HG03354 (cell line): Measurements from ENCODE around the gene KCTD17.
"Not testable (repeated sequence)": the region's sequence is repeated elsewhere in the genome, so short reads cannot be mapped to it uniquely, and the experiment has no call there.

Source experiments
- ATAC-seq: cut with Tn5 transposase; IDR thresholded peaks from one replicate; pipeline ENCODE4 v1.9.1; 2021; ENCODE audit warnings: mild to moderate bottlenecking; ENCODE audit not compliant: unreplicated experiment, poor library complexity, severe bottlenecking

Gene KCTD17

DNA sequence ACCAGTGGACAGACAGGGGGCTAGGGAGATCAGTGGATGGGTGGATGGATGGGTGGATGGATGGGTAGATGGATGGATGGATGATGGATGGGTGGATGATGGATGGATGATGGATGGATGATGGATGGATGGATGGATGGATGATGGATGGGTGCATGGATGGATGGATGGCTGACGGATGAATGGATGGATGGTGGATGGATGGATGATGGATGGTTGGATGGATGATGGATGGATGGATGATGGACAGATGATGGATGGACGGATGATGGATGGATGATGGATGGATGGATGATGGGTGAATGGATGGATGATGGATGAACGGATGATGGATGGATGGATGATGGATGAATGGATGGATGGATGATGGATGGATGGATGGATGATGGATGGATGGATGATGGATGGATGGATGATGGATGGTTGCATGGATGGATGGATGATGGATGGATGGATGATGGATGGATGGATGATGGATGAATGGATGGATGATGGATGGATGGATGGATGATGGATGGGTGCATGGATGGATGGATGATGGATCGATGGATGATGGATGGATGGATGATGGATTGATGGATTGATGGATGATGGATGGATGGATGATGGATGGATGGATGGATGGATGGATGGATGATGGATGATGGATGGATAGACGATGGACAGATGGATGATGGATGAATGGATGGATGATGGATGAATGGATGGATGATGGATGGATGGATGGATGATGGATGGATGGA lies 20.5 kb downstream of the KCTD17 start:
- not testable (repeated sequence) for ATAC-seq

DNA sequence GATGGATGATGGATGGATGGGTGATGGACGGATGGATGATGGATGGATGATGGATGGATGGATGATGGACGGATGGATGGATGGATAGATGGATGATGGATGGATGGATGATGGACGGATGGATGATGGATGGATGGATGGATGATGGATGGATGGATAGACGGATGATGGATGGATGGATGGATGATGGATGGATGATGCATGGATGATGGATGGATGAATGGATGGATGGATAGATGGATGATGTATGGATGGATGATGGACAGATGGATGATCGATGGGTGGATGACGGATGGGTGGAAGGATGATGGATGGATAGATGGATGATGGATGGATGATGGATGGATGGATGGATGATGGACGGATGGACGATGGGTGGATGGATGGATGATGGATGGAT lies 21.1 kb downstream of the KCTD17 start:
- no peak for ATAC-seq

- ATAC-seq: no peak
These were observed 23.0 kb downstream of the KCTD17 start for GRCh38 chr22:37074537-37074936.

DNA sequence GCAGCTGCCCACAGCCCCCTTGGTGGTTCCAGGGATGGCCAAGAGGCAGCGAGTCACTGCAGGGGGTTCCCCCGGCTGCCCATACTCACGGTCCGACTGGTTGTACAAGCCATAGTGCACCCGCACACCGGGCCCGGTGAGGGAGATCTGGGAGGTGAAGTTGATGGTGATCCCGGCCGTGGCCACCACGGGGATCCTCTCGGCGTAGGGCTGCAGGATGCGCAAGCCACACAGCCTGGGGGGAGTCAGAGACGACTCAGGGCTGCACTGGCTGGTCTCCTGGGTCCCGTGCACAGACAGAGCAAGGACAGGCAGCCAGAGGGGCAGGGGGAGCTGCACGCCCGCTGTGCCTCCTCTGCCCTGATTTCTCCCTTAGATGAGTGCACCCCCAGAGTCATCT lies 23.5 kb downstream of the KCTD17 start:
- no peak for ATAC-seq

DNA sequence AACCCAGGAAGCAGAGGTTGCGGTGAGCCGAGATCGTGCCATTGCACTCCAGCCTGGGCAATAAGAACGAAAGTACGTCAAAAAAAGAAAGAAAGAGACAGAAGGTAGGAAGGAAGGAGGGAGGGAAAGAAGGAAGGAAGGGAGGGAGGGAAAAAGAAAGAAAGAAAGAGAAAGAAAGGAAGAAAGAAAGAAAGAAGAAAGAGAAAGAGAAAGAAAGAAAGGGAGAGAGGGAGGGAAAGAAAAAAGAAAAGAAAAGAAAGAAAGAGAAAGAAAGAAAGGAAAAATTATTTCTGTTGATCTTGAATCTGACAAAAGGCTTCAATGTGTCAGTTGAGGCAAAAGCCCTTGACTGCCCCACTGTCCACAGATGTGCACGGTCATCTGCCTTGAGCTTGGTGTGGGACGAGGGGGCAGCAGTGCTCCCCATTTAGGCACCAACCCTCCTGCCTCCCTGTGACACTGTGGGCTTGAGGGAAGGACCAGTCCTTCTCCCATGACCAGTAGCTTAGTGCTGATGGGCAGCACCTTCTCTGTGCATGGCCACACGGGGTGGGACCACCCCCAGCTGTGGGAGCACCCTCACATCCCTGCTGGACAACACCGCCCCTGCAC lies 24.4 kb downstream of the KCTD17 start:
- no peak for ATAC-seq

DNA sequence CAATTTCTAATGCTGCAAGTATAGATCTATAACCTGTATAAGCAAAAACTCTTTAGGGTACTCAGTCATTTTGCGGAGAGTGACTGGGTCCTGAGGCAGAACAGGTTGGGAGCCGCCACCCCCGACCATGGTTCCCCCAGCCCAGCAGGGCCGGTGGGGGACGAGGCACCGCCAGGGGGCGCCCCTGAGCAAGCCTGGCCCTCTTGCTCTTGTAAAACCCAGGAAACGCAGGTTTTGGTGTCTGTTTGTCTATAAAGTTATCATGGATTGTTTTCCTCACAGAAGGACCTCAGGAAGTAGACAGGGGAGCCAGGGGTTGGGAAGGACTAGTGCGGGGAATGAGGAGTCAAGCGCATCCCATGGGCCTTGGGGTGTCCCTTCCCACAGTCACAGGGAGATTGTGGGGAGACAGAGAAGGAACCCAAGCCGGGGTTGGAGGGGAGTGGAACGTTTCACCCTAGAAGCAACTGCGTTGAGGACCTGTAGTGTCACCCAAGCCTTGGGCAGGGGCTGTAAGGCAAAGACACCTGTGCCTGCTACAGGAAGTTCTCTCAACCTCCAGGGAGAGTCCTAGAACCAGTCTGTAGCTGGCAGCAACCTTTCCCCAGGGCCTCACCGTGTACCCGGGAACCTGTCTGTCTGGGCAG lies 26.4 kb downstream of the KCTD17 start:
- ATAC-seq: no peak

DNA sequence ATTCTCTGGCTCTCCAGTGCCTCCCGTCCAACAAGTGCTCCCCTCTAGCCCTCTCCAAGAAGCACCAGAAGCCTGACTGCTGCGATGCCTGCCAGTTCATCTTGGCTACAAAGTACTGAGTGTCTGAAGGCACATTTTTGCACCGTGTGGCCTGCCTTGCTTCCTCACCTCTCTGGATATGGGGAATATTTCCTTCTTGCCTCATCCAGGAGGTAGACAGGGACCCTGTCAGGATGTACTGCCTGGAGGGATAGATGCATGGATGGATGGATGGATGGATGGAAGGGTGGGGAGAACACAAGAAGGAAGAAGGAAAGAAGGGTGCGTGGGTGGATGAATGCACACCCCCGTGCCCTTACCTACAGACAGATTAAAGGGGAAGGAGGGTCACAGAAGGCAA lies 27.6 kb downstream of the KCTD17 start:
- no peak for ATAC-seq

DNA sequence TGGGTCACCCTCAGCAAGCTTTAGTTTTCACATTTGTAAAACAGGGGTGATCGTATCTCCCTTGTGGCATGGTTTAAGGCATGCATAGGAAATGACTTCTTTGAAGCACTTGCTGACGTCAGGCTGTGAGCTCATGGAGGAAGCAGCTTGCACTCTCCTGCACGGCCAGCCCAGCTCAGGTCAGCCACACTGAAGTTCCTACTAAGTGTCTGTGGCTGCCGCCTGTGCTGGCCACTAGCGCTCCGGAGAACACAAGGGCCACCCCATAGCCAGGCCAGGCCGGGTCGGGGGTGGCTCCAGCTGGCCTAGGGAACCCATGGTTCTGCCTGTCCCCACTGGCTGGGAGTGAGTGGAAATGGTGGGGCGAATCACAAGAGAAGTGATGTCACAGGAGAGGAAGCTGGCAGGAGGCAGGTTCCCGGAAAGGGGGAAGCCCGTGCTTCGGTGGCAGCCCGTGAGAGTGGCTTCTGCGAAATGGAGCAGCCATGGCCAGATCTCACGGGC lies 28.2 kb downstream of the KCTD17 start:
- ATAC-seq: no peak

GRCh38 chr22:37080438-37080837 lies 28.9 kb downstream of the KCTD17 start:
- ATAC-seq: no peak

DNA sequence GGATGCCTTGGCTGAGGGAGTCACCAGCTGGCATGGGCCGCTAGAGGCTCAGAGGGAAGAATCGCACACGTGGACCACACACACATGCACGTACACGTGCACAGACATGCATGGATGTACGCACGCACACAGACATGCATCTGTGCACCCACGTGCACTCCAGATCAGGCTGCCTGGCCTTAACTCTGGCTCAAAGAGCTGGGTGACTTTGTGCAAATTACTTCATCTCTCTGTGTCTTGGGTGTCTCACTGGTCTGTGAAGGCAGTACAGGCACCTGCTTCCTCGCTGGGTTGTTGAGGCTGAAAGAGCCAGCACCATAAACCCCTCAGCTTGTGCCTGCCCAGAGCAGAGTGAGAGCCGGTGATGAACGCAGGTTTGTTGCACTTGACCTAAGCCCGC lies 29.3 kb downstream of the KCTD17 start:
- no peak for ATAC-seq

GRCh38 chr22:37082251-37082873 lies 30.8 kb downstream of the KCTD17 start:
- ATAC-seq: no peak

GRCh38 chr22:37083914-37084313 lies 32.4 kb downstream of the KCTD17 start:
- no peak for ATAC-seq

- no peak for ATAC-seq
These were observed 32.8 kb downstream of the KCTD17 start for GRCh38 chr22:37084385-37084784.

DNA sequence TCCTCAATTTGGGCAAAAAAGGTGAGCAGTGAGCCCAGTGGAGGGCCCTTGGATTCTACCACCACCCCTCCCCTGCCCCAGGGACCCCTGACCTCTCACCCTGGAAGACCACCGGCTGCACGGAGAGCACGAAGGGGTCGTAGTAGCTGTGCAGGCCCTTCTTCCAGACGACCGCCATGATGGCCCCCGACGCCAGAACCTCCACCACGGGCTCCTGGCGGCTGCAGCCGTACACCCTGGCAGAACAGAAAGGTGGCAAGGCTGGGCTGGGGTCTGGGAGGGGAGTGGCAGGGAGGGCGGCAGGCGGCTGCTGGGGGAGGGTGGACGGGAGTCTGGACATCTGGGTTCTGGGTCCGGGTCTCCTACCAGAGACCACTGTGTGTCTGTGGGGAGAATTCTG lies 34.6 kb downstream of the KCTD17 start:
- no peak for ATAC-seq

GRCh38 chr22:37088108-37088605 lies 36.6 kb downstream of the KCTD17 start:
- no peak for ATAC-seq

GRCh38 chr22:37088750-37089408 lies 37.3 kb downstream of the KCTD17 start:
- ATAC-seq: no peak

DNA sequence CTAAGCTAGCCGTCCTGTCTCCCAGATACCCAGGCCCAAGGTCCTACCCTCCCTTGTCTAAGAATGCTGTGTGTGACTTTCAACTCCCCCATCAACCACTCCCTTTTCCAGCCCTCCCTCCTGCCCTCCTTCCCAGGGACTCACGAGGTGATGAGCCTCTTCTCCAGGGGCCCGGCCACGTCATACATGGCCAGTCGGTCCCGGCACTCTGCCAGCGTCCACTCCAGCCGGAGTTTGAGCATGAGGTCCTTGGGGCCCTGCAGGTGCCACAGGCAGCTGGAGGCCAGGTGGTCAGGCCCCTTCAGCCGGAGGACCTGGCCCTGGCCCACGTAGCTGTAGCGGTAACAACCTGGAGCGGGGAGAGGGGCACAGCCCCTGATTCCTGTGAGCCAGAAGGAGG lies 37.9 kb downstream of the KCTD17 start:
- ATAC-seq: no peak

- no peak for ATAC-seq
These were observed 39.6 kb downstream of the KCTD17 start for GRCh38 chr22:37090920-37091695.

GRCh38 chr22:37091994-37092393 lies 40.5 kb downstream of the KCTD17 start:
- ATAC-seq: no peak
